Neural cell (in vitro differentiated cells): Measurements from ENCODE around the gene SYF2. TPM values are rescaled to one million over a fixed set of nuclear protein-coding genes. Genes with fewer than 3 reads are reported as not detected.
"Not testable (repeated sequence)": the region's sequence is repeated elsewhere in the genome, so short reads cannot be mapped to it uniquely, and the experiment has no call there.

ENCODE experiments used
- H2AFZ ChIP-seq: fragments of 200-600, 300-800 bp; sonication (generic), shearing (Covaris generic); 2 replicates; pipeline ENCODE4 v1.6.0; 2014; ENCODE audit warnings: low read depth, mild to moderate bottlenecking, antibody characterized with exemption, low read length, moderate library complexity
- H3F3A ChIP-seq: fragments of 200-600 bp; shearing (Covaris generic); 2 replicates; pipeline ENCODE4 v1.6.1; 2016; ENCODE audit warnings: mild to moderate bottlenecking, moderate library complexity, mixed read lengths, antibody characterized with exemption, low read length; ENCODE audit not compliant: insufficient read depth, poor library complexity, severe bottlenecking
- H3K27ac ChIP-seq: fragments of 200-600, 300-800 bp; sonication (generic), shearing (Covaris generic); 2 replicates; pipeline ENCODE4 v1.5.1; 2014; ENCODE audit warnings: mild to moderate bottlenecking, low read length, moderate library complexity
- H3K27me3 ChIP-seq: fragments of 300-800, 200-600 bp; sonication (generic), shearing (Covaris generic); 2 replicates; pipeline ENCODE4 v1.6.0; 2014; ENCODE audit warnings: mild to moderate bottlenecking, low read depth, low read length, moderate library complexity; ENCODE audit not compliant: insufficient read depth
- H3K36me3 ChIP-seq: fragments of 300-800, 200-600 bp; sonication (generic), shearing (Covaris generic); 2 replicates; pipeline ENCODE4 v1.5.1; 2014; ENCODE audit warnings: mild to moderate bottlenecking, antibody characterized with exemption, low read length, moderate library complexity; ENCODE audit not compliant: insufficient read depth
- H3K4me2 ChIP-seq: fragments of 300-800, 200-600 bp; sonication (generic), shearing (Covaris generic); 2 replicates; pipeline ENCODE4 v1.6.0; 2014; ENCODE audit warnings: mild to moderate bottlenecking, low read length
- H3K4me3 ChIP-seq: fragments of 300-800, 200-600 bp; sonication (generic), shearing (Covaris generic); 2 replicates; pipeline ENCODE4 v1.5.1; 2014; ENCODE audit warnings: mild to moderate bottlenecking, low read length, moderate library complexity
- H3K79me2 ChIP-seq: fragments of 200-600 bp; shearing (Covaris generic); replicated peaks from 2 replicates; pipeline ENCODE4 v1.6.0; 2014; ENCODE audit warnings: mild to moderate bottlenecking, low read length, moderate library complexity; ENCODE audit not compliant: insufficient read depth
- H3K9ac ChIP-seq: fragments of 300-800, 200-600 bp; sonication (generic), shearing (Covaris generic); 2 replicates; pipeline ENCODE4 v1.6.1; 2016; ENCODE audit warnings: mild to moderate bottlenecking, low read length, mixed read lengths
- H3K9me2 ChIP-seq: fragments of 200-600 bp; shearing (Covaris generic); 2 replicates; pipeline ENCODE4 v1.6.1; 2016; ENCODE audit warnings: mild to moderate bottlenecking, low read length, mixed read lengths; ENCODE audit not compliant: insufficient read depth
- H3K9me3 ChIP-seq: fragments of 200-600, 300-800 bp; sonication (generic), shearing (Covaris generic); 2 replicates; pipeline ENCODE4 v1.6.1; 2016; ENCODE audit warnings: mild to moderate bottlenecking, mixed run types, low read length, moderate library complexity, mixed read lengths
- H4K20me1 ChIP-seq: fragments of 200-600 bp; shearing (Covaris generic); 2 replicates; pipeline ENCODE4 v1.6.1; 2016; ENCODE audit warnings: mild to moderate bottlenecking, mixed run types; ENCODE audit not compliant: insufficient read depth
- MXI1 ChIP-seq: fragments of 450-650 bp; conservative IDR thresholded peaks from 2 replicates; pipeline ENCODE4 v1.6.1; 2014; ENCODE audit warnings: antibody characterized with exemption, mild to moderate bottlenecking; ENCODE audit not compliant: poor library complexity, severe bottlenecking
- SMC3 ChIP-seq: fragments of 450-650 bp; conservative IDR thresholded peaks from 2 replicates; pipeline ENCODE4 v1.6.1; 2014; ENCODE audit warnings: antibody characterized with exemption, mild to moderate bottlenecking, moderate library complexity; ENCODE audit not compliant: poor library complexity
- polyA plus RNA-seq: library from polyadenylated mRNA; depleted of rRNA; stranded (reverse); fragments of >200 nt; gene quantifications from 2 replicates; pipeline ENCODE4 v1.2.3, GENCODE V29; 2014
- TF ChIP-seq, protein P1 (sequence below): fragments of 450-650 bp; IDR thresholded peaks from 2 replicates; pipeline ENCODE4 v1.5.1; 2014; ENCODE audit warnings: antibody characterized with exemption, mild to moderate bottlenecking, moderate library complexity; ENCODE audit not compliant: poor library complexity, severe bottlenecking

SYF2 gene
- polyA plus RNA-seq, 1 donor from 2014 or later = 94.1 TPM

DNA sequence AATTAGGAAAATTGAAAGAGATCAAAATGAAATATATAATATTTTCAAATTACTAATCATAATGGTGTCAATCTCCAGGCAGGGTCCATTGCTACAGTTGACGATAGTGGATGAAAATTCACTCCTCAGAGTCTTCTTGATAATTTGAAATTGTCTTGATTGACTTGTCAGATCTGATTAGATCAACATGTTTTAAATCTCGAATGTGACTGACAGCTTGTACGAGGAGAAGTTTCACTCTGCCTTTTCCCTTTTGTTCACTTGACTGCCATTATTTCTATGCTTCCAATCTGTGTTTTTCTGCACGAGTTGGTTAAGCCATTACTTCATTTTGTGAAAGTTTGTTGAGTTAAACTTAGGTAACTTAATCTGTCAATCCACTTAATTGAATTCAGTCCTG lies 43.3 kb upstream of the SYF2 start:
- H3K27ac ChIP-seq, H3K4me3 ChIP-seq, H4K20me1 ChIP-seq, H3K4me2 ChIP-seq, H3K9ac ChIP-seq, H3K79me2 ChIP-seq, H3K9me3 ChIP-seq, H3K9me2 ChIP-seq, H2AFZ ChIP-seq, H3K27me3 ChIP-seq, H3F3A ChIP-seq, H3K36me3 ChIP-seq: not testable (repeated sequence)

DNA sequence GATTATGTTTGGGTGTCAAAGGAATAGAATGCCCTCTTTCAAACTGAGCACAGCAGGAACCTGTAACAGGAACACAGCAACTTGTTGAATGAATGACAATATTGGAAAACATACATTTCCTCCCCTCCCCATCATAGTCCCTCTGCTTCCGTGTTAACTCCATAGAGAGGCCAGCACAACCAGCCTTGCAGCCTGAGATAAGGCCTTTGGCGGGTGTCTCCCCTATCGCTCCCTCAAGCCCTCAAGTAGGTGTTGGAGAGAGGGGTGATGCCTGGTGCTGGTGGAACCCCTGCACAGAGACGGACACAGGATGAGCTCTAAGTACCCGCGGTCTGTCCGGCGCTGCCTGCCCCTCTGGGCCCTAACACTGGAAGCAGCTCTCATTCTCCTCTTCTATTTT lies 39.9 kb upstream of the SYF2 start, which contains the start of gene RHD:
RHD (plus strand) TSS at position 272 of the 400 bp plus-strand sequence; CDS start at position 311, 39 bp downstream.
- H3K36me3 ChIP-seq, H3K4me2 ChIP-seq, H3F3A ChIP-seq: not testable (repeated sequence)

DNA sequence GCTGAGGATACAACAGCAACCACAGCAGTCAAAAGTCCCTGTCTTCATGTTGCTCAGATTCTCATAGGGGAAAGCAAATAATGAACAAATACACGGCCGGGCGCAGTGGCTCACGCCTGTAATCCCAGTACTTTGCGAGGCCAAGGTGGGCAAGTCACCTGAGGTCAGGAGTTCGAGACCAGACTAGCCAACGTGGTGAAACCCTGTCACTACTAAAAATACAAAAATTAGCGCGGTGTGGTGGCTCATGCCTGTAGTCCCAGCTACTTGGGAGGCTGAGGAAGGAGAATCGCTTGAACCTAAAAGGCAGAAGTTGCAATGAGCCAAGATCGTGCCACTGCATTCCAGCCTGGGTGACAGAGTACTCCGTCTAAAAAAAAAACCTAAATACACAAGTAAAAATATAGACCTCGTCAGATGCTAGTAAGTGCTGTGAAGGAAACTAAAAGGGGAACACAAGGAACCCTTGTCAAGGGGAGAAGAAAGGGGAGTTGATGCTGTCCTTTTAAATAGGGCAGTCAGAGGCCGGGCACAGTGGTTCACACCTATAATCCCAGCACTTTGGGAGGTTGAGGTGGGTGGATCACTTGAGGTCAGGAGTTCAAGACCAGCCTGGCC lies 36.0 kb upstream of the SYF2 start:
- Histone ChIP-seq H3K4me3 (peak overlapping the region; percentile 61), H3K27ac (peak overlapping the region; percentile 47)
- not testable (repeated sequence) for H3K9me3 ChIP-seq, H3K9ac ChIP-seq, H2AFZ ChIP-seq, H4K20me1 ChIP-seq, H3K79me2 ChIP-seq, H3K4me2 ChIP-seq, H3K9me2 ChIP-seq, H3F3A ChIP-seq, H3K36me3 ChIP-seq, H3K27me3 ChIP-seq

More for the DNA sequence above, 39.9 kb upstream of the SYF2 start, which contains the start of gene RHD:
- H3K27ac ChIP-seq, H4K20me1 ChIP-seq, H3K79me2 ChIP-seq, H3K9me2 ChIP-seq, H3K9me3 ChIP-seq, H2AFZ ChIP-seq, H3K27me3 ChIP-seq, H3K4me3 ChIP-seq, H3K9ac ChIP-seq: not testable (repeated sequence)

DNA sequence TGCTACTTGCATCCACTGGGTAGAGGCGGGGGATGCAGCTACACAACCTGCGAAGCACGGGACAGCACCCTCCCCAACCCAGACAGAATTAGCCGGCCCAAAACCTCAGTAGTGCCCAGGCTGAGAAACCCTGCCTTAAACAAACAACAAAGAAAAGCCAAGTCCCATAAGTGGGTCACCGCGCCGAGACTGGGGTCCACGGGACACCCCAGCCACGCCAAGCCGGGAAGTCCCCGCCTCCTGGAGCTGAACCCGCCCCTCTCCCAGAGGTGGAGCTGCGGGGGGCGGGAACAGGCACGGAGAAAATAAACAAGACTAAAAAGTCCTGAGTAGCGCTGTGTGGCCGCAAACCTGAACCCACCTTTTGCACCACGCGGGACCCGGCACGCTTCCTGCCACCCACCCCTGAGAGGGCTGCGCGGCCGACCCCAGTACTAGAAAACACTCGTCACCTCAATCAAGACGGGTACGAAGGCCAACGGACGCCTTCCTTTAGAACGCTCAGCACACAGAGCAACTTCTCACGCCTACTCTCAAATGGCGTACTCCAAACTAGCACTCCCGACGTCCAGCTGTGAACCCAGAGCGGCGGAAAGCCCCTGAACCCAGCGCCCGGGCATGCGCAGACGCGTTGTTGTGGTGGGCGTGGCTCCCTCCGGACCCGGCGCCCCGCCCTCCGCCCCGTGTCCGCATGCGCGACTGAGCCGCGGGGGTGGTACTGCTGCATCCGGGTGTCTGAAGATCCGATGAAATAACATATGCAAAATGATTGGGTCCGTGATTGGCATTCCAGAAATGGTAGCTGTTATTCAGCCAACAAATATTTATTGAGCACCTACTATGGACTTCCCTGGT lies 35.2 kb upstream of the SYF2 start:
- not testable (repeated sequence) for H4K20me1 ChIP-seq, H3K79me2 ChIP-seq, H3K4me2 ChIP-seq, H3K27me3 ChIP-seq, H3K9ac ChIP-seq, H3K36me3 ChIP-seq, H2AFZ ChIP-seq, H3K9me2 ChIP-seq, H3K9me3 ChIP-seq, H3F3A ChIP-seq
- peak overlapping the region; percentile 61 for H3K4me3 ChIP-seq
- H3K27ac ChIP-seq = peak overlapping the region; percentile 47

DNA sequence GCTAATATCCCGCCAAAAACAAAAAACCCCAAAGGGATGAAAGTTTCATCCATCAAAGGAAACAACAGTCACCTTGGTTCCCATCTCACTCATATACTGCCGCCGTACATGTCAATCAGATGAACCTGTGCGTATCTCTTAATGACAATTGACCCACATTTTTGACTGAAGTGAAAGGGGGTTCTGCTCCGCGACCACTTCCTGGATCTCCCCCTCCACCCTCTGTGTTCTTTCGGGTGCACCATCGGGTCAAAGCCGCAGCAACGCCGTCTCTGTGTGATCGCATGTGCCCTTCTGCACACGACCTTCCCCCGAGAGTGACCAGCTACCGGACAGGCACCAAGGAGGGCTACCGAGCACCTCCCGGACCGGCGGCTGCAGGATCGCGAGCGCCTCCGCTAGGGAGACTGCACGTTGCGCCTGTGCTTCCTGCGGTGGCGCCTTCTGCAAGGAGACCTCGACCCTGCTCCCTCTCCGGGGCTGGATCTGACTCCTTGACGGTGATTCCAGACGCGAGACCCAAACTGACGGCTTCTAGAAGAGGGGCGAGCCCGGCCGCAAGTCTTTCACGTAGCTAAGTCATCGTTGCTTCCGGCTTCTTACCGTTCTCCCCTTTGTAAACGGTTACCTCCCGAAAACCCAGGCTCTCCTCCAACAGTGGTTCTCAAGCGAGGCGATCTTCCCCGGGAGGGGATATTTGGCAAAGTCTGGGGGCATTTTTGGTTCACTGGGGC lies 34.4 kb upstream of the SYF2 start:
- H3K79me2 ChIP-seq, H3K27ac ChIP-seq, H2AFZ ChIP-seq, H3F3A ChIP-seq, H3K9me2 ChIP-seq, H3K9me3 ChIP-seq, H3K27me3 ChIP-seq, H3K36me3 ChIP-seq, H4K20me1 ChIP-seq: not testable (repeated sequence)
- TF ChIP-seq, protein P1, sequence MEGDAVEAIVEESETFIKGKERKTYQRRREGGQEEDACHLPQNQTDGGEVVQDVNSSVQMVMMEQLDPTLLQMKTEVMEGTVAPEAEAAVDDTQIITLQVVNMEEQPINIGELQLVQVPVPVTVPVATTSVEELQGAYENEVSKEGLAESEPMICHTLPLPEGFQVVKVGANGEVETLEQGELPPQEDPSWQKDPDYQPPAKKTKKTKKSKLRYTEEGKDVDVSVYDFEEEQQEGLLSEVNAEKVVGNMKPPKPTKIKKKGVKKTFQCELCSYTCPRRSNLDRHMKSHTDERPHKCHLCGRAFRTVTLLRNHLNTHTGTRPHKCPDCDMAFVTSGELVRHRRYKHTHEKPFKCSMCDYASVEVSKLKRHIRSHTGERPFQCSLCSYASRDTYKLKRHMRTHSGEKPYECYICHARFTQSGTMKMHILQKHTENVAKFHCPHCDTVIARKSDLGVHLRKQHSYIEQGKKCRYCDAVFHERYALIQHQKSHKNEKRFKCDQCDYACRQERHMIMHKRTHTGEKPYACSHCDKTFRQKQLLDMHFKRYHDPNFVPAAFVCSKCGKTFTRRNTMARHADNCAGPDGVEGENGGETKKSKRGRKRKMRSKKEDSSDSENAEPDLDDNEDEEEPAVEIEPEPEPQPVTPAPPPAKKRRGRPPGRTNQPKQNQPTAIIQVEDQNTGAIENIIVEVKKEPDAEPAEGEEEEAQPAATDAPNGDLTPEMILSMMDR = peak; percentile 47
- TF ChIP-seq MXI1 (peak; percentile 55), SMC3 (peak; percentile 36)
- Histone ChIP-seq H3K9ac (peak overlapping the region; percentile 49), H3K4me2 (peak overlapping the region; percentile 59), H3K4me3 (peak overlapping the region; percentile 67)

DNA sequence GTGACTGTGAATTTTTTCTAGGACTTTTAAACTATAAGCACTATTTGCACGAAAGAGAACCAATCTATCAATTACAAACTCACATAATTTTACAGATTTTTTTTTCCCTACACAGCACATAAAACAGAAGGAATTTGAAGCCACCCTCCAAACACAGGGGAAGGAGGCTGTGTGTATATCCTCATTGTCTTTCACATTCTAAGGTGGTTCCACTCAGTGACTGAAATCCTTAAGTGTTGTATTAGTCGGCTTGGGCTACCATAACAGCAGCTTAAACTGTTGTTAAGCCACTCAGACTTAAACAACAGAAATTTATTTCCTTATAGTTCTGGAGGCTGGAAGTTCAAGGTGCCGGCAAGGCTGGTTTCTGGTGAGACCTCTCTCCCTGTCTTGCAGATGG lies 28.0 kb upstream of the SYF2 start:
- H3K27me3 ChIP-seq, H3K4me3 ChIP-seq, H3K36me3 ChIP-seq, H3K9me2 ChIP-seq, H4K20me1 ChIP-seq, H3K9ac ChIP-seq, H3K27ac ChIP-seq, H2AFZ ChIP-seq, H3K4me2 ChIP-seq, H3F3A ChIP-seq, H3K9me3 ChIP-seq, H3K79me2 ChIP-seq: not testable (repeated sequence)
